NCI-H1436 (cell line): ENCODE results near the gene PCDHB4.
"Not testable (repeated sequence)": the region's sequence is repeated elsewhere in the genome, so short reads cannot be mapped to it uniquely, and the experiment has no call there.

ENCODE experiments used
- DNase-seq: peaks from one replicate; lab custom pipeline; 2025; lab: John Stamatoyannopoulos, UW

The PCDHB4 gene

GRCh38 chr5:141150224-141150992 lies 28.8 kb downstream of the PCDHB4 start:
- no peak for DNase-seq

GRCh38 chr5:141150993-141151325 lies 29.3 kb downstream of the PCDHB4 start:
- no peak for DNase-seq

- DNase-seq = not testable (repeated sequence)
Measured at GRCh38 chr5:141151632-141152031, 30.0 kb downstream of the PCDHB4 start.

GRCh38 chr5:141152096-141152495 lies 30.5 kb downstream of the PCDHB4 start:
- DNase-seq = not testable (repeated sequence)

GRCh38 chr5:141155540-141156374 lies 34.1 kb downstream of the PCDHB4 start:
- DNase-seq = no peak

- not testable (repeated sequence) for DNase-seq
Measured at GRCh38 chr5:141157356-141157755, 35.7 kb downstream of the PCDHB4 start.

- DNase-seq = not testable (repeated sequence)
Measured at GRCh38 chr5:141157901-141158300, 36.3 kb downstream of the PCDHB4 start.

GRCh38 chr5:141172381-141173204 lies 51.0 kb downstream of the PCDHB4 start, which contains the start of gene PCDHB7:
Gene PCDHB7 (plus strand): TSS chr5:141172644. CDS start chr5:141172836, 192 bp downstream.
- DNase-seq = no peak

- DNase-seq = not testable (repeated sequence)
Measured at GRCh38 chr5:141174291-141175104, 52.9 kb downstream of the PCDHB4 start.
